Endodermal cell (in vitro differentiated cells): ENCODE measurements around the gene ME3. TPM values are rescaled to one million over a fixed set of nuclear protein-coding genes. Genes with fewer than 3 reads are reported as not detected.
A peak's percentile ranks its signal among the peaks of the same experiment; 100 is the strongest.

Experiments
- DNase-seq: peaks from one replicate; pipeline ENCODE4 v3.0.0-alpha.2; 2017
- H3K27ac ChIP-seq: 2 replicates; pipeline ENCODE4 v1.5.1; 2013; ENCODE audit warnings: mild to moderate bottlenecking, low read depth, low read length, moderate library complexity
- H3K27me3 ChIP-seq: 2 replicates; pipeline ENCODE4 v1.6.1; 2013; ENCODE audit warnings: mild to moderate bottlenecking, low read length, moderate library complexity; ENCODE audit not compliant: insufficient read depth, control insufficient read depth, poor library complexity, severe bottlenecking
- H3K36me3 ChIP-seq: 2 replicates; pipeline ENCODE4 v1.7.0; 2013; ENCODE audit warnings: mild to moderate bottlenecking, low read length, moderate library complexity; ENCODE audit not compliant: control insufficient read depth, insufficient read depth
- H3K4me1 ChIP-seq: one replicate; pipeline ENCODE4 v1.7.0; 2013; ENCODE audit warnings: low read length; ENCODE audit not compliant: control insufficient read depth, insufficient read depth
- H3K4me3 ChIP-seq: 2 replicates; pipeline ENCODE4 v1.5.1; 2013; ENCODE audit warnings: mild to moderate bottlenecking, low read length, moderate library complexity
- H3K9ac ChIP-seq: 2 replicates; pipeline ENCODE4 v1.6.1; 2013; ENCODE audit warnings: mild to moderate bottlenecking, low read length, moderate library complexity; ENCODE audit not compliant: poor library complexity, severe bottlenecking; ENCODE audit errors: extremely low read depth
- H3K9me3 ChIP-seq: 2 replicates; pipeline ENCODE4 v1.6.1; 2013; ENCODE audit warnings: mild to moderate bottlenecking, low read length, moderate library complexity; ENCODE audit not compliant: control insufficient read depth
- H3K27ac Mint-ChIP-seq: 2 replicates; pipeline ENCODE4 v1.8.0; 2020; ENCODE audit warnings: mixed read lengths
- H3K27me3 Mint-ChIP-seq: 2 replicates; pipeline ENCODE4 v1.8.0; 2021; ENCODE audit warnings: mild to moderate bottlenecking, mixed read lengths; ENCODE audit not compliant: insufficient read depth
- H3K36me3 Mint-ChIP-seq: 2 replicates; pipeline ENCODE4 v1.8.0; 2020; ENCODE audit warnings: low read depth, mixed read lengths
- H3K4me1 Mint-ChIP-seq: 2 replicates; pipeline ENCODE4 v1.8.0; 2020; ENCODE audit warnings: mixed read lengths
- H3K4me3 Mint-ChIP-seq: 2 replicates; pipeline ENCODE4 v1.8.0; 2020; ENCODE audit warnings: mild to moderate bottlenecking, moderate library complexity, mixed read lengths
- H3K9me3 Mint-ChIP-seq: 2 replicates; pipeline ENCODE4 v1.8.0; 2020; ENCODE audit warnings: mild to moderate bottlenecking, mixed read lengths
- whole genome bisulfite sequencing, 2 experiments: methylation state at CpG; one replicate each; pipeline versions ENCODE4 v1.1.5 to v1.1.7; 2013; ENCODE audit warnings: missing lambda C conversion rate in 2 of 2, mixed read lengths in 1 of 2; ENCODE audit not compliant: insufficient coverage in 1 of 2, insufficient read length in 1 of 2; 5-methylcytosine and 5-hydroxymethylcytosine counted together
- total RNA-seq, 2 donors: library from RNA; stranded (reverse); fragmentation: NEBNext Ultra II Directional in 1 of 2; extraction: Animal tissue kit (Norgen Biotek cat#: 25700) in 1 of 2; gene quantifications; 2 replicates in 1 of 2; 3 replicates in 1 of 2; pipeline ENCODE4 v1.2.1, GENCODE V29; 2021
- TF ChIP-seq, protein P1 (sequence below): fragments of 200-600 bp; sonication (generic); conservative IDR thresholded peaks from 2 replicates; pipeline ENCODE4 v1.5.0; 2021; ENCODE audit warnings: antibody characterized with exemption, mild to moderate bottlenecking

The ME3 gene
- total RNA-seq, 2 donors from 2014 or later: 1.2 to 1.3 TPM

DNA sequence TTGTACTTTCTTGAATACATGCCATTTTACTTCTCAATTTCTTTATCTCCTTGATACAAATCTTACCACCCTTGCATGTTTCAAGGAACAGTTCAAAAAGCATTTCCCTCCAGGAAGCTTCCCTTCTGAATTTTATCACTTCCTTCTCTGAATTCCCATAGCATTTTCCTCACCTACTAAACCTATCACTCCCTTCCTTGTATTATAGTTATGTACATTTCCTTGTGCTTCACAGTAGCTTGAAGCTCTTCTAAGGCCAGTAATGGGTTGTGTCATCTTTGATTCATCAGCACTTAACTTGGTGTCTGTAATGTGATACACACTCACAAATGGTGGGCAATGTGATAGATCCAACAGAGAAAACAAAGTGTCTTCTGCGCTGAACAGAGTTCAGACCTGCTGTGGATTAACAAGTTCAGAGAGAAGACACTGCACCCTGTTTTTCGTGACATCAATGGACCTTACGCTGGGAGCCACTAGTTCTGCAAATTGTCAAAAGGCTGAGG lies 170.2 kb downstream of the ME3 start:
- Histone ChIP-seq H3K9ac (no peak overlapping the region), H3K27ac (no peak overlapping the region), H3K36me3 (no peaks in the 10 kb centered on the region), H3K27me3 (no peaks in the 10 kb centered on the region), H3K4me3 (no peak overlapping the region), H3K4me1 (peaks cover 16% of the 10 kb centered on the region), H3K9me3 (no peaks in the 10 kb centered on the region)
- TF ChIP-seq, protein P1, sequence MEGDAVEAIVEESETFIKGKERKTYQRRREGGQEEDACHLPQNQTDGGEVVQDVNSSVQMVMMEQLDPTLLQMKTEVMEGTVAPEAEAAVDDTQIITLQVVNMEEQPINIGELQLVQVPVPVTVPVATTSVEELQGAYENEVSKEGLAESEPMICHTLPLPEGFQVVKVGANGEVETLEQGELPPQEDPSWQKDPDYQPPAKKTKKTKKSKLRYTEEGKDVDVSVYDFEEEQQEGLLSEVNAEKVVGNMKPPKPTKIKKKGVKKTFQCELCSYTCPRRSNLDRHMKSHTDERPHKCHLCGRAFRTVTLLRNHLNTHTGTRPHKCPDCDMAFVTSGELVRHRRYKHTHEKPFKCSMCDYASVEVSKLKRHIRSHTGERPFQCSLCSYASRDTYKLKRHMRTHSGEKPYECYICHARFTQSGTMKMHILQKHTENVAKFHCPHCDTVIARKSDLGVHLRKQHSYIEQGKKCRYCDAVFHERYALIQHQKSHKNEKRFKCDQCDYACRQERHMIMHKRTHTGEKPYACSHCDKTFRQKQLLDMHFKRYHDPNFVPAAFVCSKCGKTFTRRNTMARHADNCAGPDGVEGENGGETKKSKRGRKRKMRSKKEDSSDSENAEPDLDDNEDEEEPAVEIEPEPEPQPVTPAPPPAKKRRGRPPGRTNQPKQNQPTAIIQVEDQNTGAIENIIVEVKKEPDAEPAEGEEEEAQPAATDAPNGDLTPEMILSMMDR: no peak
- H3K27ac Mint-ChIP-seq: no peak overlapping the region
- no peak overlapping the region for H3K4me3 Mint-ChIP-seq
- H3K4me1 Mint-ChIP-seq: peaks cover 16% of the 10 kb centered on the region
- H3K9me3 Mint-ChIP-seq: no peaks in the 10 kb centered on the region
- no peaks in the 10 kb centered on the region for H3K36me3 Mint-ChIP-seq
- WGBS, 2 experiments: 94 to 100% methylated on average over 3 of the region's 3 CpGs
- H3K27me3 Mint-ChIP-seq: no peaks in the 10 kb centered on the region
- no peak for DNase-seq

DNA sequence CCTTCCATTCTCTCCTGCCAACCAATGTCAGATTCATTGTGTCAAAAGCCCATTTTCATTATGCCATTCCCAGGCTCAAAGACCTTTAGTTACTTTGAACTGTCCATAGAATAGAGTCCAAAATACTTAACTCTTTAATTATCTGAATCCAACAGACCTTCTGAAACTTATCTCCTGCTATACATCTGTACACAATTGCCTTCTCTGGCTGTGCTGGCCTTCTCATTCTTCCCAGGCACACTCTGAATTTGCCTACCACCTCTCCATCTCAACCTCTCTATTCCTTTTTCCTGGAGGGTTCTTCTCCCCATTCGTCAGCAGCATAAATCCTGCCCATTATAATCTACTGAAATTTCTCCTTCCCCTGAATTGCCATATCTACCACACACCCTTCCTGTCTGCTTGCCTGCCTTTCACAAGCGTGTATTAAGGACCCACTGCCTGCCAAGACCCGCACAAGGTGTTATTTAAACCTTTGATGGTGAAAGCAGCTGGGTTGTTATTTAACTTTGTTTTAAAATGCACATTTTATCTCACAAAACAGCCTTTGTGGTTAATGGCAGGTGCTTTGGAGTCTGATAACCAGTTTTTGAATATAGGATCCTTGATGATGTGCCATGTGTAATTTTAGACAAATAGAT lies 171.8 kb downstream of the ME3 start:
- Histone ChIP-seq H3K9me3 (no peaks in the 10 kb centered on the region), H3K4me1 (peaks cover 8% of the 10 kb centered on the region), H3K4me3 (no peak overlapping the region), H3K27ac (no peak overlapping the region), H3K9ac (no peak overlapping the region), H3K36me3 (no peaks in the 10 kb centered on the region), H3K27me3 (no peaks in the 10 kb centered on the region)
- DNase-seq: no peak
- TF ChIP-seq, protein P1: no peak
- Mint-ChIP-seq H3K4me1 (peaks cover 4% of the 10 kb centered on the region), H3K4me3 (no peak overlapping the region), H3K36me3 (no peaks in the 10 kb centered on the region), H3K9me3 (no peaks in the 10 kb centered on the region), H3K27ac (no peak overlapping the region), H3K27me3 (no peaks in the 10 kb centered on the region)
- 83 to 86% methylated on average over 1 to 3 of the region's 3 CpGs for WGBS, 2 experiments

DNA sequence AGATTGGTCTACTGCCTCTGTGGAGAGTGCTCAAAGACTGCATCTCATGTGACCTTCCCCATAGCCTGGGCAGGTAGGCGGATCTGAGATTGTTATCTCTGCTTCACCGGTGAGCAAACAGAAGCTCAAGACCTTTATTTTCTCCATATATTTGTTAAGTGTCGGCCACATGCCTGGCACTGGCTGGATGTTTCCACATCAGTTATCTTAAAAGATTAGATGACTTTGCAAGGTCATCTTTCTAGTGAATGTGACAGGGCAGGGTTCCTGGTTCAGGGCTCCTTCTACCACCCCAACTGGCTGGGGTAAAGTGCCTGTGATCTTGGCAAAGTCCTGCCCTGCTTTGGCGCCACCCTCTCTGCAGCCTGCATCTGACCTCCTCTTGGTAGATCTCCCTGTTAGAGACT lies 172.7 kb downstream of the ME3 start:
- H3K9me3 Mint-ChIP-seq: no peaks in the 10 kb centered on the region
- peaks cover 8% of the 10 kb centered on the region for H3K4me1 ChIP-seq

More for the DNA sequence above, 172.7 kb downstream of the ME3 start:
- Histone ChIP-seq H3K27me3 (no peaks in the 10 kb centered on the region), H3K9me3 (no peaks in the 10 kb centered on the region), H3K27ac (no peak overlapping the region), H3K9ac (no peak overlapping the region), H3K4me3 (peak overlapping the region; percentile 15), H3K36me3 (no peaks in the 10 kb centered on the region)
- WGBS, 2 experiments: 69 to 94% methylated on average over 3 to 4 of the region's 4 CpGs
- H3K27ac Mint-ChIP-seq: no peak overlapping the region
- peaks cover 4% of the 10 kb centered on the region for H3K4me1 Mint-ChIP-seq
- no peak overlapping the region for H3K4me3 Mint-ChIP-seq
- no peak for DNase-seq
- no peaks in the 10 kb centered on the region for H3K27me3 Mint-ChIP-seq
- TF ChIP-seq, protein P1: no peak
- no peaks in the 10 kb centered on the region for H3K36me3 Mint-ChIP-seq
